IMR-90 (cell line): ENCODE results near the gene FFAR3. TPM values are rescaled to one million over a fixed set of nuclear protein-coding genes. Genes with fewer than 3 reads are reported as not detected.

Experiments
- ATAC-seq: fragments of 200-7000 bp; cut with Tn5 transposase; 2 replicates; pipeline ENCODE4 v1.9.1; 2020; ENCODE audit warnings: low read depth, mild to moderate bottlenecking, moderate library complexity
- BruUV-seq: library from RNA; stranded (reverse); fragments of 400-500 nt; replicated peaks from 2 replicates; lab custom pipeline; 2021; lab: Mats Ljungman, UMichigan
- CTCF ChIA-PET: fragments of 300-600 bp; formaldehyde crosslinking; extraction: SDS; loops from one replicate; lab custom pipeline; 2021; ENCODE audit warnings: antibody characterized with exemption; lab: Yijun Ruan, JAX
- POLR2A ChIA-PET: fragments of 300-600 bp; sonication (Branson Sonifier 250); formaldehyde crosslinking; loops from one replicate; lab custom pipeline; 2022; ENCODE audit warnings: antibody characterized with exemption; ENCODE audit not compliant: unreplicated experiment; lab: Charles Lee
- DNase-seq: peaks from one replicate; pipeline ENCODE4 v3.0.0; 2013
- H2AFZ ChIP-seq: replicated peaks from 2 replicates; pipeline ENCODE3; 2013; ENCODE audit warnings: low read length, mild to moderate bottlenecking; ENCODE audit not compliant: poor library complexity
- H2AK5ac ChIP-seq: 2 replicates; pipeline ENCODE4 v1.6.1; 2013; ENCODE audit warnings: low read depth, low read length, inconsistent platforms
- H2AK9ac ChIP-seq: replicated peaks from 2 replicates; pipeline ENCODE3; 2013; ENCODE audit warnings: mild to moderate bottlenecking, low read depth, low read length, moderate library complexity; ENCODE audit not compliant: poor library complexity
- H2BK120ac ChIP-seq: 2 replicates; pipeline ENCODE4 v1.6.1; 2013; ENCODE audit warnings: low read depth, low read length, inconsistent platforms
- H2BK15ac ChIP-seq: 3 replicates; pipeline ENCODE4 v1.6.1; 2013; ENCODE audit warnings: low read depth, low read length, inconsistent platforms
- H2BK20ac ChIP-seq: 2 replicates; pipeline ENCODE4 v1.6.1; 2013; ENCODE audit warnings: low read depth, mild to moderate bottlenecking, inconsistent platforms, low read length, moderate library complexity
- H2BK5ac ChIP-seq: 2 replicates; pipeline ENCODE4 v1.6.1; 2013; ENCODE audit warnings: mild to moderate bottlenecking, low read depth, low read length, inconsistent platforms; ENCODE audit not compliant: poor library complexity, severe bottlenecking
- H3K14ac ChIP-seq: replicated peaks from 2 replicates; pipeline ENCODE4 v1.6.1; 2013; ENCODE audit warnings: low read depth, low read length, inconsistent platforms
- H3K18ac ChIP-seq: 2 replicates; pipeline ENCODE4 v1.6.1; 2013; ENCODE audit warnings: low read depth, low read length, control low read depth
- H3K23ac ChIP-seq: 2 replicates; pipeline ENCODE4 v1.6.1; 2013; ENCODE audit warnings: low read depth, low read length, inconsistent platforms
- H3K27ac ChIP-seq: 2 replicates; pipeline ENCODE4 v1.5.1; 2013; ENCODE audit warnings: mild to moderate bottlenecking, control low read depth, low read length; ENCODE audit not compliant: insufficient read depth
- H3K27me3 ChIP-seq: 2 replicates; pipeline ENCODE4 v1.6.1; 2013; ENCODE audit warnings: low read length; ENCODE audit not compliant: control insufficient read depth, insufficient read depth
- H3K36me3 ChIP-seq: 2 replicates; pipeline ENCODE4 v1.6.1; 2013; ENCODE audit warnings: low read length, mixed read lengths; ENCODE audit not compliant: control insufficient read depth, insufficient read depth
- H3K4ac ChIP-seq: 2 replicates; pipeline ENCODE4 v1.6.1; 2013; ENCODE audit warnings: low read depth, low read length, inconsistent platforms
- H3K4me1 ChIP-seq: 2 replicates; pipeline ENCODE4 v1.6.1; 2013; ENCODE audit warnings: low read length, mixed read lengths; ENCODE audit not compliant: control insufficient read depth, insufficient read depth
- H3K4me2 ChIP-seq: 2 replicates; pipeline ENCODE4 v1.6.1; 2013; ENCODE audit warnings: low read depth, mild to moderate bottlenecking, control low read depth, low read length, moderate library complexity
- H3K4me3 ChIP-seq: 2 replicates; pipeline ENCODE4 v1.5.1; 2013; ENCODE audit warnings: low read depth, mild to moderate bottlenecking, control low read depth, low read length, moderate library complexity; ENCODE audit not compliant: insufficient read depth
- H3K56ac ChIP-seq: 2 replicates; pipeline ENCODE4 v1.6.1; 2013; ENCODE audit warnings: low read length, inconsistent platforms; ENCODE audit not compliant: insufficient read depth; ENCODE audit errors: extremely low read depth
- H3K79me1 ChIP-seq, 2 experiments: 2 replicates each; pipeline ENCODE4 v1.6.1; 2013; ENCODE audit warnings: low read length in 2 of 2, inconsistent platforms in 1 of 2, low read depth in 1 of 2
- H3K9ac ChIP-seq: 2 replicates; pipeline ENCODE4 v1.6.1; 2013; ENCODE audit warnings: low read depth, low read length, control low read depth
- H3K9me1 ChIP-seq: 2 replicates; pipeline ENCODE4 v1.6.1; 2013; ENCODE audit warnings: low read length, inconsistent platforms; ENCODE audit not compliant: insufficient read depth
- H3K9me3 ChIP-seq: 2 replicates; pipeline ENCODE4 v1.6.1; 2013; ENCODE audit warnings: low read length; ENCODE audit not compliant: control insufficient read depth, insufficient read depth
- H4K20me1 ChIP-seq: 2 replicates; pipeline ENCODE4 v1.6.1; 2013; ENCODE audit warnings: low read length, inconsistent platforms; ENCODE audit not compliant: insufficient read depth
- H4K5ac ChIP-seq: 2 replicates; pipeline ENCODE4 v1.6.1; 2013; ENCODE audit warnings: mild to moderate bottlenecking, low read depth, low read length, control low read depth
- H4K8ac ChIP-seq, 2 experiments: 2 replicates each; pipeline ENCODE4 v1.6.1; 2013; ENCODE audit warnings: low read depth in 2 of 2, low read length in 2 of 2, control low read depth in 1 of 2, inconsistent platforms in 1 of 2
- H4K91ac ChIP-seq: 2 replicates; pipeline ENCODE4 v1.6.1; 2013; ENCODE audit warnings: low read depth, low read length, inconsistent platforms; ENCODE audit not compliant: insufficient read depth
- BHLHE40 ChIP-seq: fragments of 150-350 bp; IDR thresholded peaks from 2 replicates; pipeline ENCODE4 v1.6.1; 2016; ENCODE audit warnings: mild to moderate bottlenecking, low read depth, low read length
- CEBPB ChIP-seq: IDR thresholded peaks from 2 replicates; pipeline ENCODE4 v1.6.1; 2012; ENCODE audit warnings: low read depth, low read length, improper control_type of control experiment
- CHD1 ChIP-seq: IDR thresholded peaks from 2 replicates; pipeline ENCODE4 v1.6.1; 2012; ENCODE audit warnings: low read depth, low read length, improper control_type of control experiment
- NFE2L2 ChIP-seq: fragments of 150-350 bp; IDR thresholded peaks from 2 replicates; pipeline ENCODE4 v1.6.1; 2016; ENCODE audit warnings: low read depth, mild to moderate bottlenecking, low read length
- WGBS, 2 experiments: methylation state at CpG; one replicate each; pipeline versions ENCODE4 v1.1.5 to v1.1.7; 2013; ENCODE audit warnings: missing lambda C conversion rate in 2 of 2; ENCODE audit not compliant: insufficient read length in 1 of 2; ENCODE audit errors: extremely low coverage in 2 of 2; 5-methylcytosine and 5-hydroxymethylcytosine counted together
- dilution Hi-C: fragments of 300-500 bp; cut with HindIII; formaldehyde crosslinking; loops from one replicate; pipeline ENCODE4 v1.14.3; 2018; ENCODE audit warnings: low sequenced_read_pairs; ENCODE audit not compliant: unreplicated experiment
- in situ Hi-C: fragments of 300-500 bp; cut with MboI; formaldehyde crosslinking; loops from 3 replicates; pipeline ENCODE4 v1.14.3; 2019; ENCODE audit warnings: low sequenced_read_pairs, inconsistent platforms, mixed read lengths
- intact Hi-C: fragments of 100-400 bp; cut with micrococcal nuclease; formaldehyde crosslinking; loops from 2 replicates; pipeline ENCODE4 v1.10.0; 2022
- polyA plus RNA-seq, 3 experiments: library from polyadenylated mRNA; depleted of rRNA; stranded (reverse); fragments of >200 nt; gene quantifications; 2 replicates each; pipeline ENCODE4 v1.2.3, GENCODE V29; 2012; ENCODE audit warnings: low replicate concordance in 1 of 3
- total RNA-seq: library from RNA; depleted of rRNA; stranded (reverse); fragments of >200 nt; gene quantifications from 2 replicates; pipeline ENCODE4 v1.2.3, GENCODE V29; 2012
- TF ChIP-seq, protein P1 (sequence below): fragments of 150-350 bp; IDR thresholded peaks from 2 replicates; pipeline ENCODE4 v1.6.1; 2016; ENCODE audit warnings: low read depth, mild to moderate bottlenecking, low read length, moderate library complexity, borderline replicate concordance

Gene FFAR3
- total and polyA plus RNA-seq, 2 of the 4 experiments (the other 2 are of a cell fraction), result not detected

- Histone ChIP-seq H4K20me1 (no peaks in the 10 kb centered on the region), H3K18ac (no peak overlapping the region), H3K4me1 (peaks cover 5% of the 10 kb centered on the region), H3K27ac (no peak overlapping the region), H2AK5ac (no peak overlapping the region), H3K4me3 (no peak overlapping the region), H3K27me3 (no peaks in the 10 kb centered on the region; the same call in 1 of the 2 replicates), H3K14ac (no peak overlapping the region), H3K4me2 (no peak overlapping the region), H2AK9ac (no peak overlapping the region), H3K9me1 (0 out of 2 replicates have a peak, but pooled peaks cover 5% of the 10 kb centered on the region), H2BK20ac (no peak overlapping the region), H2AFZ (no peak overlapping the region), H3K9ac (no peak overlapping the region), H3K9me3 (peaks cover 4% of the 10 kb centered on the region), H3K36me3 (no peaks in the 10 kb centered on the region), H2BK120ac (no peak overlapping the region), H3K56ac (no peak overlapping the region), H2BK5ac (no peak overlapping the region), H4K8ac (no peak overlapping the region), H3K4ac (no peak overlapping the region), H3K79me1 (no peaks in the 10 kb centered on the region), H3K23ac (no peak overlapping the region), H2BK15ac (no peak overlapping the region), H4K5ac (no peak overlapping the region), H4K91ac (no peak overlapping the region)
- DNase-seq (no peak), ATAC-seq (no peak)
- POLR2A ChIA-PET, result no interaction called here
- TF ChIP-seq BHLHE40, result no peak
- no peak for TF ChIP-seq NFE2L2
- no peak for TF ChIP-seq CEBPB
- no peak for TF ChIP-seq CHD1
- TF ChIP-seq, protein P1, sequence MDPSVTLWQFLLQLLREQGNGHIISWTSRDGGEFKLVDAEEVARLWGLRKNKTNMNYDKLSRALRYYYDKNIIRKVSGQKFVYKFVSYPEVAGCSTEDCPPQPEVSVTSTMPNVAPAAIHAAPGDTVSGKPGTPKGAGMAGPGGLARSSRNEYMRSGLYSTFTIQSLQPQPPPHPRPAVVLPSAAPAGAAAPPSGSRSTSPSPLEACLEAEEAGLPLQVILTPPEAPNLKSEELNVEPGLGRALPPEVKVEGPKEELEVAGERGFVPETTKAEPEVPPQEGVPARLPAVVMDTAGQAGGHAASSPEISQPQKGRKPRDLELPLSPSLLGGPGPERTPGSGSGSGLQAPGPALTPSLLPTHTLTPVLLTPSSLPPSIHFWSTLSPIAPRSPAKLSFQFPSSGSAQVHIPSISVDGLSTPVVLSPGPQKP, result no peak
- 68% methylated on average over 3 of the region's 7 CpGs; no CpG with 5 or more reads in 1 of the 2 experiments for WGBS, 2 experiments
- in situ Hi-C loops, result no loop called here
- dilution Hi-C loops, result no loop called here
- intact Hi-C loops, result no loop called here
- BruUV-seq, result no TSS peak
- CTCF ChIA-PET, result no interaction called here
Observed at GRCh38 chr19:35317464-35318043, 40.7 kb upstream of the FFAR3 start.
